Fibroblast of the conjunctiva (primary cell): ENCODE measurements around the gene ARHGAP22.

Experiments used
- DNase-seq: peaks from one replicate; pipeline ENCODE4 v3.0.0-alpha.2; 2010; ENCODE audit warnings: low read depth

The ARHGAP22 gene

GRCh38 chr10:48477616-48478015 is 127.3 kb downstream of the ARHGAP22 start:
- DNase-seq: no peak

- no peak for DNase-seq
Observed at GRCh38 chr10:48477141-48477540, 127.7 kb downstream of the ARHGAP22 start.

GRCh38 chr10:48476279-48476982 is 128.4 kb downstream of the ARHGAP22 start:
- no peak for DNase-seq

GRCh38 chr10:48475943-48476278 is 129.0 kb downstream of the ARHGAP22 start:
- no peak for DNase-seq

GRCh38 chr10:48474765-48475365 is 130.0 kb downstream of the ARHGAP22 start:
- DNase-seq: no peak

GRCh38 chr10:48473704-48474103 is 131.2 kb downstream of the ARHGAP22 start:
- DNase-seq: no peak

- DNase-seq: no peak
Observed at GRCh38 chr10:48472501-48473069, 132.3 kb downstream of the ARHGAP22 start.

- no peak for DNase-seq
Observed at GRCh38 chr10:48470893-48471805, 133.7 kb downstream of the ARHGAP22 start.

- DNase-seq: no peak
Observed at GRCh38 chr10:48470115-48470892, 134.6 kb downstream of the ARHGAP22 start.

GRCh38 chr10:48469516-48470020 is 135.3 kb downstream of the ARHGAP22 start:
- DNase-seq: no peak

GRCh38 chr10:48468866-48469511 is 135.9 kb downstream of the ARHGAP22 start:
- no peak for DNase-seq

GRCh38 chr10:48468130-48468790 is 136.6 kb downstream of the ARHGAP22 start:
- no peak for DNase-seq

- no peak for DNase-seq
Observed at GRCh38 chr10:48467669-48468068, 137.2 kb downstream of the ARHGAP22 start.

GRCh38 chr10:48466611-48467240 is 138.1 kb downstream of the ARHGAP22 start:
- no peak for DNase-seq

- no peak for DNase-seq
Observed at GRCh38 chr10:48465860-48466521, 138.9 kb downstream of the ARHGAP22 start.

- no peak for DNase-seq
Observed at GRCh38 chr10:48464871-48465736, 139.8 kb downstream of the ARHGAP22 start.

- DNase-seq: no peak
Observed at GRCh38 chr10:48464121-48464870, 140.6 kb downstream of the ARHGAP22 start.
